SIG-M5 treated with dmso at 0.1 percent for 504 hours (cell line): Measurements from ENCODE around the gene FOSB.

Experiments used
- DNase-seq: peaks from one replicate; lab custom pipeline; 2025; ENCODE audit not compliant: unreplicated experiment; lab: John Stamatoyannopoulos, UW

FOSB gene

GRCh38 chr19:45442408-45442777 lies 25.4 kb upstream of the FOSB start:
- DNase-seq: no peak

- DNase-seq: peak; percentile 96
Measured at GRCh38 chr19:45442778-45443461, 24.9 kb upstream of the FOSB start.

GRCh38 chr19:45443462-45444317 lies 24.1 kb upstream of the FOSB start:
- DNase-seq: peak; percentile 70

- peak; percentile 45 for DNase-seq
Measured at GRCh38 chr19:45444318-45445041, 23.3 kb upstream of the FOSB start.

- DNase-seq: no peak
Measured at GRCh38 chr19:45445139-45445538, 22.7 kb upstream of the FOSB start.

GRCh38 chr19:45446295-45446694 lies 21.5 kb upstream of the FOSB start:
- DNase-seq: peak; percentile 46

GRCh38 chr19:45446944-45447343 lies 20.9 kb upstream of the FOSB start:
- DNase-seq: no peak

- DNase-seq: no peak
Measured at GRCh38 chr19:45448425-45448756, 19.4 kb upstream of the FOSB start.

- no peak for DNase-seq
Measured at GRCh38 chr19:45448887-45449299, 18.9 kb upstream of the FOSB start.

GRCh38 chr19:45450012-45450333 lies 17.8 kb upstream of the FOSB start:
- no peak for DNase-seq

- DNase-seq: no peak
Measured at GRCh38 chr19:45451131-45451849, 16.5 kb upstream of the FOSB start.

GRCh38 chr19:45451850-45452387 lies 15.9 kb upstream of the FOSB start:
- no peak for DNase-seq

GRCh38 chr19:45455707-45456499 lies 11.9 kb upstream of the FOSB start:
- peak; percentile 73 for DNase-seq

GRCh38 chr19:45456500-45456815 lies 11.3 kb upstream of the FOSB start:
- no peak for DNase-seq

- DNase-seq: no peak
Measured at GRCh38 chr19:45457776-45458175, 10.0 kb upstream of the FOSB start.

GRCh38 chr19:45460807-45461347 lies 6.9 kb upstream of the FOSB start:
- no peak for DNase-seq

- DNase-seq: no peak
Measured at GRCh38 chr19:45462174-45462573, 5.6 kb upstream of the FOSB start.

- DNase-seq: no peak
Measured at GRCh38 chr19:45463241-45463640, 4.6 kb upstream of the FOSB start.

GRCh38 chr19:45464274-45464673 lies 3.5 kb upstream of the FOSB start:
- DNase-seq: no peak

GRCh38 chr19:45464852-45465441 lies 2.8 kb upstream of the FOSB start:
- no peak for DNase-seq
